Activated gamma-delta T cell treated with anti-CD3 and anti-CD28 coated beads, Interleukin-2, amount 50 U/mL, for 16 hours (primary cell): ENCODE measurements around the gene DYRK4.

Experiments
- DNase-seq: peaks from one replicate; pipeline ENCODE4 v3.0.0-alpha.2; 2020; ENCODE audit warnings: low read depth

Gene DYRK4

GRCh38 chr12:4564818-4565217, 2.8 kb downstream of the DYRK4 start:
- no peak for DNase-seq

- DNase-seq = no peak
Measured at GRCh38 chr12:4566474-4566873, 4.5 kb downstream of the DYRK4 start.

GRCh38 chr12:4567073-4567881, 5.3 kb downstream of the DYRK4 start:
- no peak for DNase-seq

- DNase-seq = no peak
Measured at GRCh38 chr12:4569261-4569660, 7.3 kb downstream of the DYRK4 start.

- DNase-seq = no peak
Measured at GRCh38 chr12:4572680-4573079, 10.7 kb downstream of the DYRK4 start.

- no peak for DNase-seq
Measured at GRCh38 chr12:4579305-4580102, 17.5 kb downstream of the DYRK4 start.

GRCh38 chr12:4580281-4580688, 18.3 kb downstream of the DYRK4 start:
- DNase-seq = no peak

- DNase-seq = no peak
Measured at GRCh38 chr12:4584281-4584680, 22.3 kb downstream of the DYRK4 start.

- DNase-seq = no peak
Measured at GRCh38 chr12:4584896-4585295, 22.9 kb downstream of the DYRK4 start.

- no peak for DNase-seq
Measured at GRCh38 chr12:4586500-4586899, 24.5 kb downstream of the DYRK4 start.

GRCh38 chr12:4587108-4587507, 25.1 kb downstream of the DYRK4 start:
- no peak for DNase-seq

GRCh38 chr12:4588916-4589315, 26.9 kb downstream of the DYRK4 start:
- DNase-seq = no peak

- DNase-seq = no peak
Measured at GRCh38 chr12:4589941-4590340, 27.9 kb downstream of the DYRK4 start.

GRCh38 chr12:4591180-4591687, 29.2 kb downstream of the DYRK4 start:
- DNase-seq = no peak

GRCh38 chr12:4595881-4596280, 33.9 kb downstream of the DYRK4 start:
- no peak for DNase-seq

GRCh38 chr12:4603421-4603820, 41.4 kb downstream of the DYRK4 start:
- DNase-seq = no peak

GRCh38 chr12:4603946-4604345, 41.9 kb downstream of the DYRK4 start:
- DNase-seq = no peak

- DNase-seq = peak; percentile 64
Measured at GRCh38 chr12:4604684-4605193, 42.7 kb downstream of the DYRK4 start.

- DNase-seq = no peak
Measured at GRCh38 chr12:4607056-4607455, 45.0 kb downstream of the DYRK4 start.

GRCh38 chr12:4609071-4609470, 47.1 kb downstream of the DYRK4 start:
- no peak for DNase-seq

GRCh38 chr12:4610481-4610880, 48.5 kb downstream of the DYRK4 start:
- no peak for DNase-seq

- DNase-seq = no peak
Measured at GRCh38 chr12:4615667-4616066, 53.7 kb downstream of the DYRK4 start.

- no peak for DNase-seq
Measured at GRCh38 chr12:4621511-4621910, 59.5 kb downstream of the DYRK4 start.
